Activated CD4-positive, alpha-beta T cell treated with anti-CD3 and anti-CD28 coated beads for 36 hours (primary cell): ENCODE results near the gene ZNF750. TPM values are rescaled to one million over a fixed set of nuclear protein-coding genes. Genes with fewer than 3 reads are reported as not detected.
"Not testable (repeated sequence)": the region's sequence is repeated elsewhere in the genome, so short reads cannot be mapped to it uniquely, and the experiment has no call there.

ENCODE experiments used
- ATAC-seq: fragments of 200-7000 bp; cut with Tn5 transposase; one replicate; pipeline ENCODE4 v1.10.0; 2021; ENCODE audit warnings: mild to moderate bottlenecking, moderate library complexity
- CTCF ChIA-PET: fragments of 350-600 bp; sonication (Branson Sonifier 250); formaldehyde crosslinking; loops from one replicate; lab custom pipeline; 2021; ENCODE audit warnings: antibody characterized with exemption; lab: Charles Lee
- POLR2A ChIA-PET: fragments of 350-600 bp; sonication (Branson Sonifier 250); formaldehyde crosslinking; loops from one replicate; lab custom pipeline; 2021; ENCODE audit warnings: antibody characterized with exemption, inconsistent platforms; lab: Charles Lee
- DNase-seq: peaks from one replicate; pipeline ENCODE4 v3.0.0-alpha.2; 2020
- H3K27ac Mint-ChIP-seq: one replicate; pipeline ENCODE4 v1.8.0; 2021; ENCODE audit warnings: mixed read lengths
- H3K27me3 Mint-ChIP-seq: one replicate; pipeline ENCODE4 v1.8.0; 2021; ENCODE audit warnings: mixed read lengths
- H3K36me3 Mint-ChIP-seq: one replicate; pipeline ENCODE4 v1.8.0; 2021; ENCODE audit warnings: low read depth, mixed read lengths
- H3K4me1 Mint-ChIP-seq: one replicate; pipeline ENCODE4 v1.8.0; 2021; ENCODE audit warnings: mixed read lengths
- H3K4me3 Mint-ChIP-seq: one replicate; pipeline ENCODE4 v1.8.0; 2021; ENCODE audit warnings: mild to moderate bottlenecking, moderate library complexity, mixed read lengths
- H3K9me3 Mint-ChIP-seq: one replicate; pipeline ENCODE4 v1.8.0; 2021; ENCODE audit warnings: low read depth, mixed read lengths
- intact Hi-C, 2 experiments: fragments of 100-400 bp; cut with DNase I in 1 of 2; cut with micrococcal nuclease in 1 of 2; formaldehyde crosslinking; loops; one replicate each; pipeline versions ENCODE4 v1.14.2 to v1.15.1; 2022 to 2024; cut with DNase I, micrococcal nuclease
- total RNA-seq, 2 experiments: library from RNA; stranded (reverse); gene quantifications; one replicate each; pipeline ENCODE4 v1.2.3, GENCODE V29; 2021

The ZNF750 gene
- total RNA-seq, 2 experiments from 2014 or later: not detected

- H3K4me3 Mint-ChIP-seq: not testable (repeated sequence)
These were observed 54.2 kb downstream of the ZNF750 start for GRCh38 chr17:82785581-82785980.

GRCh38 chr17:82783498-82783897 lies 56.3 kb downstream of the ZNF750 start:
- Mint-ChIP-seq H3K9me3 (no peaks in the 10 kb centered on the region), H3K4me1 (peaks cover 3% of the 10 kb centered on the region), H3K27ac (no peak overlapping the region), H3K27me3 (no peaks in the 10 kb centered on the region), H3K36me3 (peaks cover 21% of the 10 kb centered on the region), H3K4me3 (no peak overlapping the region)
- ATAC-seq (no peak), DNase-seq (no peak)
- ChIA-PET POLR2A (no interaction called here), CTCF (no interaction called here)
- intact Hi-C loops: loop anchor here in 1 of 2 experiments (2.0 kb wide), 1 partner anchor 133 kb away; no protein-coding TSS in a partner anchor

More at GRCh38 chr17:82785581-82785980, 54.2 kb downstream of the ZNF750 start:
- POLR2A ChIA-PET, H3K9me3 Mint-ChIP-seq, H3K27me3 Mint-ChIP-seq, H3K27ac Mint-ChIP-seq, CTCF ChIA-PET, intact Hi-C loops, H3K4me1 Mint-ChIP-seq, DNase-seq, ATAC-seq: not testable (repeated sequence)
- peaks cover 21% of the 10 kb centered on the region for H3K36me3 Mint-ChIP-seq

- Mint-ChIP-seq H3K4me3 (no peak overlapping the region), H3K9me3 (no peaks in the 10 kb centered on the region), H3K4me1 (peaks cover 3% of the 10 kb centered on the region), H3K27me3 (no peaks in the 10 kb centered on the region), H3K36me3 (peaks cover 21% of the 10 kb centered on the region), H3K27ac (no peak overlapping the region)
- DNase-seq (no peak), ATAC-seq (no peak)
- intact Hi-C loops: loop anchor here in 1 of 2 experiments (2.0 kb wide), 1 partner anchor 134 kb away; no protein-coding TSS in a partner anchor
- POLR2A ChIA-PET: no interaction called here
- CTCF ChIA-PET: interaction anchor here (1.8 kb wide), 1 partner anchor 134 kb away, joined by 8 read pairs; no protein-coding TSS in a partner anchor
These were observed 57.1 kb downstream of the ZNF750 start for GRCh38 chr17:82782657-82783207.

GRCh38 chr17:82781894-82782274 lies 57.9 kb downstream of the ZNF750 start:
- no peak overlapping the region for H3K27ac Mint-ChIP-seq
- POLR2A ChIA-PET: no interaction called here
- intact Hi-C loops: loop anchor here (1.0 to 2.0 kb wide), 2 partner anchors 135 kb away; no protein-coding TSS in a partner anchor

GRCh38 chr17:82780971-82781893 lies 58.6 kb downstream of the ZNF750 start:
- CTCF ChIA-PET: interaction anchor here (0.5 to 1.8 kb wide), 15 partner anchors 8 to 419 kb away, joined by 3 to 8 read pairs (median 3); no protein-coding TSS in a partner anchor
- intact Hi-C loops: loop anchor here in 1 of 2 experiments (1.0 kb wide), 1 partner anchor 136 kb away; no protein-coding TSS in a partner anchor
- no peaks in the 10 kb centered on the region for H3K9me3 Mint-ChIP-seq
- H3K36me3 Mint-ChIP-seq: peaks cover 27% of the 10 kb centered on the region
- no peaks in the 10 kb centered on the region for H3K27me3 Mint-ChIP-seq
- peak; percentile 40 for ATAC-seq
- no peak for DNase-seq
- no peak overlapping the region for H3K27ac Mint-ChIP-seq
- H3K4me1 Mint-ChIP-seq: peaks cover 3% of the 10 kb centered on the region
- no peak overlapping the region for H3K4me3 Mint-ChIP-seq
- POLR2A ChIA-PET: interaction anchor here (0.6 kb wide), 1 partner anchor 418 kb away, joined by 3 read pairs; no protein-coding TSS in a partner anchor

More at GRCh38 chr17:82781894-82782274, 57.9 kb downstream of the ZNF750 start:
- no peaks in the 10 kb centered on the region for H3K9me3 Mint-ChIP-seq
- CTCF ChIA-PET: interaction anchor here (0.6 to 1.8 kb wide), 11 partner anchors 9 to 418 kb away, joined by 3 to 8 read pairs (median 4); no protein-coding TSS in a partner anchor
- H3K4me1 Mint-ChIP-seq: peaks cover 3% of the 10 kb centered on the region
- peak; percentile 99 for ATAC-seq
- no peak overlapping the region for H3K4me3 Mint-ChIP-seq
- peak; percentile 91 for DNase-seq
- no peaks in the 10 kb centered on the region for H3K27me3 Mint-ChIP-seq
- H3K36me3 Mint-ChIP-seq: peaks cover 26% of the 10 kb centered on the region

GRCh38 chr17:82780195-82780594 lies 59.6 kb downstream of the ZNF750 start:
- Mint-ChIP-seq H3K36me3 (peaks cover 27% of the 10 kb centered on the region), H3K27ac (no peak overlapping the region), H3K4me1 (peaks cover 3% of the 10 kb centered on the region), H3K4me3 (no peak overlapping the region), H3K9me3 (no peaks in the 10 kb centered on the region), H3K27me3 (no peaks in the 10 kb centered on the region)
- ATAC-seq: no peak
- POLR2A ChIA-PET: no interaction called here
- DNase-seq: no peak
- intact Hi-C loops: no loop called here
- CTCF ChIA-PET: interaction anchor here (0.6 to 1.6 kb wide), 3 partner anchors 8 to 111 kb away, joined by 3 to 7 read pairs (median 3); no protein-coding TSS in a partner anchor

GRCh38 chr17:82779541-82779940 lies 60.3 kb downstream of the ZNF750 start:
- ATAC-seq: no peak
- Mint-ChIP-seq H3K9me3 (no peaks in the 10 kb centered on the region), H3K4me3 (no peak overlapping the region), H3K27me3 (no peaks in the 10 kb centered on the region), H3K4me1 (peaks cover 5% of the 10 kb centered on the region), H3K27ac (no peak overlapping the region), H3K36me3 (peaks cover 27% of the 10 kb centered on the region)
- ChIA-PET POLR2A (no interaction called here), CTCF (interaction anchor here (0.7 kb wide), 1 partner anchor 73 kb away, joined by 3 read pairs; no protein-coding TSS in a partner anchor)
- no peak for DNase-seq
- intact Hi-C loops: no loop called here

Other genes starting within 250 kb of the ZNF750 start
- gene WDR45B, start 191.6 kb downstream of the ZNF750 start, total RNA-seq: 10 to 100 TPM; 74.1 to 74.8 TPM
- gene RAB40B, start 141.3 kb downstream of the ZNF750 start, total RNA-seq: 1 to 10 TPM; 3.2 to 4.1 TPM
- 10 to 100 TPM; 28.3 to 36.3 TPM for gene FN3KRP, start 123.3 kb downstream of the ZNF750 start, total RNA-seq
- gene FN3K, start 104.4 kb downstream of the ZNF750 start, total RNA-seq: 1 to 10 TPM; 2.1 TPM
- 10 to 100 TPM; 83.3 to 97.2 TPM for gene TBCD, start 88.0 kb downstream of the ZNF750 start, total RNA-seq
- 10 to 100 TPM; 22.4 to 26.3 TPM for gene METRNL, start 239.6 kb upstream of the ZNF750 start, total RNA-seq